ENCODE measurements around the gene LKAAEAR1. TPM values are rescaled to one million over a fixed set of nuclear protein-coding genes. Genes with fewer than 3 reads are reported as not detected.
"Not testable (repeated sequence)": the region's sequence is repeated elsewhere in the genome, so short reads cannot be mapped to it uniquely, and the experiment has no call there.

Gene LKAAEAR1
- total and polyA plus RNA-seq, 2 experiments from 2014 or later, result 1.2 TPM; not detected in 1

DNA sequence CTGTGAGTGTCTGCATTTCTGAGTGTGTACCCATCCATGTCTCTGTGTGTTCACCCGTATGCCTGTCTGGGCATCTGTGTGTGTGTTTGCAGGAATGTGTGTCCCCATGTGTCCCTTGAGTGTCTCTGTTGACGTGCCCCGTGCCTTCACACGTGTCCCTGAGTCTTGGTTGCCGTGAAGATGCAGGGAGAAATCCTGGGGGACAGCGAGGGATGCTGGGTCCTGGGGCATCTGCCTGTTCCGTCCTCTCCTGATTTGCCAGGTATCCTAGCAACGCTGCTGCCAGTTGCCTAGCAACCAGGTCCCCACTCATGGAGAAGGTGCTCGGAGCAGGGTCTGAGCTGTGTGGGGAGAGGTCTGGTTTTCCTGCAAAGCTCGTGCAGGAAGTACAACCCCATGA is 6.0 kb upstream of the LKAAEAR1 start:
- 63% methylated on average over 10 of the region's 10 CpGs for WGBS (ENCODE audit: low lambda C conversion rate, missing lambda C conversion rate)
- H3K4me3 ChIP-seq, result no peak overlapping the region
- H3K27ac ChIP-seq, result no peak overlapping the region
- no peaks in the 10 kb centered on the region for H3K36me3 ChIP-seq (replicated peaks; ENCODE audit: insufficient read depth, low read depth)
- no peaks in the 10 kb centered on the region for H3K9me2 ChIP-seq (replicated peaks; ENCODE audit: insufficient read depth)
- no peaks in the 10 kb centered on the region for H3K4me1 ChIP-seq (ENCODE audit: insufficient read depth)
- TF ChIP-seq, protein P1, sequence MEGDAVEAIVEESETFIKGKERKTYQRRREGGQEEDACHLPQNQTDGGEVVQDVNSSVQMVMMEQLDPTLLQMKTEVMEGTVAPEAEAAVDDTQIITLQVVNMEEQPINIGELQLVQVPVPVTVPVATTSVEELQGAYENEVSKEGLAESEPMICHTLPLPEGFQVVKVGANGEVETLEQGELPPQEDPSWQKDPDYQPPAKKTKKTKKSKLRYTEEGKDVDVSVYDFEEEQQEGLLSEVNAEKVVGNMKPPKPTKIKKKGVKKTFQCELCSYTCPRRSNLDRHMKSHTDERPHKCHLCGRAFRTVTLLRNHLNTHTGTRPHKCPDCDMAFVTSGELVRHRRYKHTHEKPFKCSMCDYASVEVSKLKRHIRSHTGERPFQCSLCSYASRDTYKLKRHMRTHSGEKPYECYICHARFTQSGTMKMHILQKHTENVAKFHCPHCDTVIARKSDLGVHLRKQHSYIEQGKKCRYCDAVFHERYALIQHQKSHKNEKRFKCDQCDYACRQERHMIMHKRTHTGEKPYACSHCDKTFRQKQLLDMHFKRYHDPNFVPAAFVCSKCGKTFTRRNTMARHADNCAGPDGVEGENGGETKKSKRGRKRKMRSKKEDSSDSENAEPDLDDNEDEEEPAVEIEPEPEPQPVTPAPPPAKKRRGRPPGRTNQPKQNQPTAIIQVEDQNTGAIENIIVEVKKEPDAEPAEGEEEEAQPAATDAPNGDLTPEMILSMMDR (IDR thresholded peaks at IDR 0.05; ENCODE audit: poor library complexity), result no peak
- TF ChIP-seq EZH2phosphoT487 (IDR thresholded peaks at IDR 0.05; ENCODE audit: low read depth, severe bottlenecking, unreplicated experiment) (no peak), EZH2 (IDR thresholded peaks at IDR 0.05; ENCODE audit: borderline replicate concordance) (no peak)
- DNase-seq (ENCODE audit: low spot score), result no peak
- H3K27me3 ChIP-seq, result peaks cover 12% of the 10 kb centered on the region
- no peak overlapping the region for H3K4me2 ChIP-seq
- no peaks in the 10 kb centered on the region for H3K79me2 ChIP-seq
- H2AFZ ChIP-seq, result no peak overlapping the region
- no peaks in the 10 kb centered on the region for H3K9me3 ChIP-seq (ENCODE audit: low read depth)
- H4K20me1 ChIP-seq (ENCODE audit: insufficient read depth, poor library complexity, severe bottlenecking), result no peaks in the 10 kb centered on the region

DNA sequence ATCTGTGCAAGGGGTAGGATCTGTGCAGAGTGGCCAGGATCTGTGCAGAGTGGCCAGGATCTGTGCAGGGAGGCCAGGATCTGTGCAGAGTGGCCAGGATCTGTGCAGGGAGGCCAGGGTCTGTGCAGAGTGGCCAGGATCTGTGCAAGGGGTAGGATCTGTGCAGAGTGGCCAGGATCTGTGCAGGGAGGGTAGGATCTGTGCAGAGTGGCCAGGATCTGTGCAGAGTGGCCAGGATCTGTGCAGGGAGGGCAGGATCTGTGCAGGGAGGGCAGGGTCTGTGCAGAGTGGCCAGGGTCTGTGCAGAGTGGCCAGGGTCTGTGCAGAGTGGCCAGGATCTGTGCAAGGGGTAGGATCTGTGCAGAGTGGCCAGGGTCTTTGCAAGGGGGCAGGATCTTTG is 4.4 kb upstream of the LKAAEAR1 start:
- H3K27me3 ChIP-seq, result peaks cover 28% of the 10 kb centered on the region

DNA sequence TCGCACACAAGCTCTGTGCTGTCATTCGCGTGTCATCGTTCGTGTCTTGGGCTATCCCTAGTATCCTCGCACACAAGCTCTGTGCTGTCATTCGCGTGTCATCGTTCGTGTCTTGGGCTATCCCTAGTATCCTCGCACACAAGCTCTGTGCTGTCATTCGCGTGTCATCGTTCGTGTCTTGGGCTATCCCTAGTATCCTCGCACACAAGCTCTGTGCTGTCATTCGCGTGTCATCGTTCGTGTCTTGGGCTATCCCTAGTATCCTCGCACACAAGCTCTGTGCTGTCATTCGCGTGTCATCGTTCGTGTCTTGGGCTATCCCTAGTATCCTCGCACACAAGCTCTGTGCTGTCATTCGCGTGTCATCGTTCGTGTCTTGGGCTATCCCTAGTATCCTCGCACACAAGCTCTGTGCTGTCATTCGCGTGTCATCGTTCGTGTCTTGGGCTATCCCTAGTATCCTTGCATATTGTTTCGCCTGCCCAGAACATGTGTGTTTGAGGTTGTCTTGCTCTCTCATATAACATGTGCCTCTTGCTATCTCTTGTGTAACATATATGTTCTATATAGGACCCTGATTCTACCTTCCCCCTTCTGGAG is 3.1 kb upstream of the LKAAEAR1 start:
- not testable (repeated sequence) for DNase-seq (ENCODE audit: low spot score); H3K36me3 ChIP-seq (replicated peaks; ENCODE audit: insufficient read depth, low read depth); H3K9me2 ChIP-seq (replicated peaks; ENCODE audit: insufficient read depth); H3K4me2 ChIP-seq; H3K9me3 ChIP-seq (ENCODE audit: low read depth); H3K27ac ChIP-seq; H2AFZ ChIP-seq; H3K79me2 ChIP-seq; H4K20me1 ChIP-seq (ENCODE audit: insufficient read depth, poor library complexity, severe bottlenecking); H3K4me3 ChIP-seq
- peaks cover 10% of the 10 kb centered on the region for H3K4me1 ChIP-seq (ENCODE audit: insufficient read depth)
- peaks cover 33% of the 10 kb centered on the region for H3K27me3 ChIP-seq
- 99% methylated on average over 7 of the region's 36 CpGs for WGBS (ENCODE audit: low lambda C conversion rate, missing lambda C conversion rate)

More for the DNA sequence above, 4.4 kb upstream of the LKAAEAR1 start:
- not testable (repeated sequence) for H3K9me3 ChIP-seq (ENCODE audit: low read depth); H4K20me1 ChIP-seq (ENCODE audit: insufficient read depth, poor library complexity, severe bottlenecking); H3K4me2 ChIP-seq; H3K27ac ChIP-seq; H2AFZ ChIP-seq; H3K9me2 ChIP-seq (replicated peaks; ENCODE audit: insufficient read depth); H3K4me3 ChIP-seq; H3K79me2 ChIP-seq; DNase-seq (ENCODE audit: low spot score); H3K36me3 ChIP-seq (replicated peaks; ENCODE audit: insufficient read depth, low read depth)
- peaks cover 10% of the 10 kb centered on the region for H3K4me1 ChIP-seq (ENCODE audit: insufficient read depth)

DNA sequence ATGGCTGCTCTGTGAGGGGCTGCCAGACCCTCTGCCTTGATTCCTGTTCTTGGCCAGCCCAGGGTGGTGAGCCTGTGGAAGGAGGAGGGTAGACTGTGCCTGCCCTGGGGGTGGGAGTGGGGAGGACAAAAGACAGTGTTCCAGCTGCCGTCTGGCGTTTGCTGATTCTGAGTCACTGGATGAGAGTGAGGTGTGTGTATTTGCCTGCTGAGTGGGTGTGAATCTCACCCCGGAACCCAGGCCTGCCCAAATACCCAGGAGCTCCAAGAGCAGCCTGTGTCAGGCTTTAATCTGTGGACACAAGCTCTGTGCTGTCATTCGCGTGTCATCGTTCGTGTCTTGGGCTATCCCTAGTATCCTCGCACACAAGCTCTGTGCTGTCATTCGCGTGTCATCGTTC is 2.6 kb upstream of the LKAAEAR1 start:
- Histone ChIP-seq H3K27me3 (peaks cover 33% of the 10 kb centered on the region), H2AFZ (no peak overlapping the region), H3K79me2 (no peaks in the 10 kb centered on the region), H3K4me2 (no peak overlapping the region), H3K4me1 (ENCODE audit: insufficient read depth) (peaks cover 10% of the 10 kb centered on the region), H3K9me2 (replicated peaks; ENCODE audit: insufficient read depth) (no peaks in the 10 kb centered on the region), H3K4me3 (no peak overlapping the region), H3K36me3 (replicated peaks; ENCODE audit: insufficient read depth, low read depth) (no peaks in the 10 kb centered on the region), H3K9me3 (ENCODE audit: low read depth) (no peaks in the 10 kb centered on the region), H3K27ac (no peak overlapping the region), H4K20me1 (ENCODE audit: insufficient read depth, poor library complexity, severe bottlenecking) (no peaks in the 10 kb centered on the region)
- WGBS (ENCODE audit: low lambda C conversion rate, missing lambda C conversion rate), result 90% methylated on average over 8 of the region's 11 CpGs
- TF ChIP-seq EZH2phosphoT487 (IDR thresholded peaks at IDR 0.05; ENCODE audit: low read depth, severe bottlenecking, unreplicated experiment) (no peak), EZH2 (IDR thresholded peaks at IDR 0.05; ENCODE audit: borderline replicate concordance) (no peak)
- TF ChIP-seq, protein P1 (IDR thresholded peaks at IDR 0.05; ENCODE audit: poor library complexity), result no peak
- DNase-seq (ENCODE audit: low spot score), result no peak

All from hepatocyte (in vitro differentiated cells).